GM18502 (cell line): ENCODE data around the gene ANKS1A.
"Not testable (repeated sequence)": the region's sequence is repeated elsewhere in the genome, so short reads cannot be mapped to it uniquely, and the experiment has no call there.

Experiments
- ATAC-seq: cut with Tn5 transposase; IDR thresholded peaks from one replicate; pipeline ENCODE4 v1.9.1; 2021; ENCODE audit warnings: mild to moderate bottlenecking; ENCODE audit not compliant: unreplicated experiment, poor library complexity

The ANKS1A gene

GRCh38 chr6:35089216-35089934 lies 200.3 kb downstream of the ANKS1A start:
- ATAC-seq, result no peak

GRCh38 chr6:35089935-35090505 lies 201.0 kb downstream of the ANKS1A start:
- no peak for ATAC-seq

GRCh38 chr6:35090734-35091133 lies 201.7 kb downstream of the ANKS1A start:
- ATAC-seq, result no peak

GRCh38 chr6:35091346-35092083 lies 202.5 kb downstream of the ANKS1A start:
- no peak for ATAC-seq

- ATAC-seq, result no peak
Measured at GRCh38 chr6:35092362-35093117, 203.5 kb downstream of the ANKS1A start.

GRCh38 chr6:35093118-35093445 lies 204.0 kb downstream of the ANKS1A start:
- ATAC-seq, result no peak

GRCh38 chr6:35093783-35094182 lies 204.7 kb downstream of the ANKS1A start:
- no peak for ATAC-seq

GRCh38 chr6:35094183-35094582 lies 205.1 kb downstream of the ANKS1A start:
- no peak for ATAC-seq

- no peak for ATAC-seq
Measured at GRCh38 chr6:35096129-35096862, 207.2 kb downstream of the ANKS1A start.

GRCh38 chr6:35099116-35099515 lies 210.1 kb downstream of the ANKS1A start:
- no peak for ATAC-seq

- no peak for ATAC-seq
Measured at GRCh38 chr6:35105078-35105477, 216.0 kb downstream of the ANKS1A start.

GRCh38 chr6:35106061-35106460 lies 217.0 kb downstream of the ANKS1A start:
- not testable (repeated sequence) for ATAC-seq

GRCh38 chr6:35107208-35107607 lies 218.2 kb downstream of the ANKS1A start:
- not testable (repeated sequence) for ATAC-seq

- ATAC-seq, result not testable (repeated sequence)
Measured at GRCh38 chr6:35107761-35108160, 218.7 kb downstream of the ANKS1A start.

- no peak for ATAC-seq
Measured at GRCh38 chr6:35108309-35108885, 219.3 kb downstream of the ANKS1A start.

GRCh38 chr6:35120746-35121145 lies 231.7 kb downstream of the ANKS1A start:
- no peak for ATAC-seq

- no peak for ATAC-seq
Measured at GRCh38 chr6:35124356-35124755, 235.3 kb downstream of the ANKS1A start.

- ATAC-seq, result no peak
Measured at GRCh38 chr6:35128042-35128441, 239.0 kb downstream of the ANKS1A start.

- no peak for ATAC-seq
Measured at GRCh38 chr6:35128496-35128895, 239.4 kb downstream of the ANKS1A start.

GRCh38 chr6:35136185-35136584 lies 247.1 kb downstream of the ANKS1A start:
- no peak for ATAC-seq
